Stomach (tissue), 9 donors: Measurements from ENCODE around the gene PLEKHA5. TPM values are rescaled to one million over a fixed set of nuclear protein-coding genes. Genes with fewer than 3 reads are reported as not detected.

ENCODE experiments used
- DNase-seq, 2 donors: peaks; one replicate each; pipeline versions ENCODE4 v3.0.0 to v3.0.0-alpha.2; 2013 to 2019
- H3K27ac ChIP-seq, 5 donors: fragments of 200-600 bp in 4 of 5; sonication (generic) in 4 of 5; one replicate each; pipeline ENCODE4 v1.5.1; 2013 to 2019; ENCODE audit warnings: mild to moderate bottlenecking in 1 of 5, moderate library complexity in 1 of 5
- H3K27me3 ChIP-seq, 3 donors: fragments of 200-600 bp; sonication (generic); one replicate each; pipeline ENCODE4 v1.5.1; 2017 to 2019; ENCODE audit warnings: mixed run types in 1 of 3
- H3K36me3 ChIP-seq, 4 donors: fragments of 200-600 bp; sonication (generic); 1 replicate in 3 of 4; 2 replicates in 1 of 4; pipeline ENCODE4 v1.5.1; 2016 to 2019
- H3K4me1 ChIP-seq, 4 donors: fragments of 200-600 bp; sonication (generic); one replicate each; pipeline ENCODE4 v1.5.1; 2016 to 2019
- H3K4me3 ChIP-seq, 4 donors: fragments of 200-600 bp; sonication (generic) in 3 of 4; one replicate each; pipeline ENCODE4 v1.5.1; 2016 to 2019; ENCODE audit warnings: mild to moderate bottlenecking in 1 of 4
- H3K9me3 ChIP-seq, 4 donors: fragments of 200-600 bp; sonication (generic); one replicate each; pipeline ENCODE4 v1.5.1; 2016 to 2019
- EP300 ChIP-seq: sonication (generic); formaldehyde crosslinking; IDR thresholded peaks from one replicate; pipeline ENCODE4 v1.6.1; 2017; ENCODE audit warnings: antibody characterized with exemption
- POLR2A ChIP-seq, 4 donors: fragments of 450-650 bp; IDR thresholded peaks; one replicate each; pipeline ENCODE4 v1.6.1; 2016; ENCODE audit warnings: antibody characterized with exemption in 4 of 4, control low read depth in 2 of 4, mild to moderate bottlenecking in 1 of 4, moderate library complexity in 1 of 4
- POLR2AphosphoS5 ChIP-seq, 3 donors: sonication (generic); formaldehyde crosslinking; IDR thresholded peaks; one replicate each; pipeline ENCODE4 v1.6.1; 2016; ENCODE audit warnings: antibody characterized with exemption in 3 of 3
- WGBS, 5 donors: extraction: QIAGEN DNeasy Blood & Tissue Kit in 3 of 5; methylation state at CpG; one replicate each; pipeline versions ENCODE4 v1.1.5 to v1.1.7; 2013 to 2018; 5-methylcytosine and 5-hydroxymethylcytosine counted together
- intact Hi-C: fragments of 100-400 bp; cut with DNase I; formaldehyde crosslinking; loops from one replicate; pipeline ENCODE4 v1.15.1; 2023; ENCODE audit warnings: low total_unique reads
- polyA plus RNA-seq, 3 donors: library from polyadenylated mRNA; stranded (reverse); fragments of 200-250 nt; gene quantifications; one replicate each; pipeline ENCODE4 v1.2.3, GENCODE V29; 2013
- total RNA-seq, 5 donors: library from RNA; depleted of rRNA; stranded (reverse); fragments of >200 nt; gene quantifications; one replicate each; pipeline versions ENCODE4 v1.1.0 to v1.2.3, GENCODE V29; 2014 to 2016
- TF ChIP-seq, protein P1 (sequence below), 7 experiments: fragments of 450-650 bp in 4 of 7; fragments of 200-600 bp in 3 of 7; sonication (generic) in 3 of 7; IDR thresholded peaks; one replicate each; pipeline ENCODE4 v1.5.1; 2016 to 2019; ENCODE audit warnings: antibody characterized with exemption in 7 of 7, control low read depth in 2 of 7, mild to moderate bottlenecking in 1 of 7
- donor health status: healthy with polysubstance abuse.
- donor health status: Bipolar disorder and iron deficiency.
- donor health status: healthy.

Gene PLEKHA5
- total and polyA plus RNA-seq, 8 donors, result 13.8 to 156 (median 36.6) TPM

DNA sequence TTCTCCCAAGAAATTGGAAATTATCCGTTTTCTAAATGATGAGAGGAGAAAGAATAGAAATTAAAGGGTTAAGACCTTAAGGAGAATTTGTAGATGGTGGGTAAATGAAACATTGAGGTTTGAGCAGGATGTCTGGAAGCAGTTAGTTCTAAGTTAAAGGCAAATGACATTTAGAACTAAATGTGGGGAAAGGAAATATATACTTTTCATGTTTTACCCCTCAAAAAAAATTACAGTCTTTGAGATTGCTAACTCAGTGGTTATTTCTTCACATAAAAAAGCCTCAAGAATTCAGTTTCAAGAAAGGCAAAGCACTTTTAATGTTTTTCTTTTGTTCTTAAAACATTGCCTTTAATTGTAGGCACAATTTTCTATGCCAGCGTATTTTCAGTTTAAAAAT is 114.0 kb downstream of the PLEKHA5 start:
- intact Hi-C loops, result no loop called here
- no peaks in the 10 kb centered on the region for H3K9me3 ChIP-seq
- H3K27me3 ChIP-seq, result no peaks in the 10 kb centered on the region
- no peak for DNase-seq
- TF ChIP-seq, protein P1, sequence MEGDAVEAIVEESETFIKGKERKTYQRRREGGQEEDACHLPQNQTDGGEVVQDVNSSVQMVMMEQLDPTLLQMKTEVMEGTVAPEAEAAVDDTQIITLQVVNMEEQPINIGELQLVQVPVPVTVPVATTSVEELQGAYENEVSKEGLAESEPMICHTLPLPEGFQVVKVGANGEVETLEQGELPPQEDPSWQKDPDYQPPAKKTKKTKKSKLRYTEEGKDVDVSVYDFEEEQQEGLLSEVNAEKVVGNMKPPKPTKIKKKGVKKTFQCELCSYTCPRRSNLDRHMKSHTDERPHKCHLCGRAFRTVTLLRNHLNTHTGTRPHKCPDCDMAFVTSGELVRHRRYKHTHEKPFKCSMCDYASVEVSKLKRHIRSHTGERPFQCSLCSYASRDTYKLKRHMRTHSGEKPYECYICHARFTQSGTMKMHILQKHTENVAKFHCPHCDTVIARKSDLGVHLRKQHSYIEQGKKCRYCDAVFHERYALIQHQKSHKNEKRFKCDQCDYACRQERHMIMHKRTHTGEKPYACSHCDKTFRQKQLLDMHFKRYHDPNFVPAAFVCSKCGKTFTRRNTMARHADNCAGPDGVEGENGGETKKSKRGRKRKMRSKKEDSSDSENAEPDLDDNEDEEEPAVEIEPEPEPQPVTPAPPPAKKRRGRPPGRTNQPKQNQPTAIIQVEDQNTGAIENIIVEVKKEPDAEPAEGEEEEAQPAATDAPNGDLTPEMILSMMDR (IDR thresholded peaks at IDR 0.05), result no peak
- TF ChIP-seq POLR2AphosphoS5 (IDR thresholded peaks at IDR 0.05), result no peak
- TF ChIP-seq EP300, result no peak
- no peak for TF ChIP-seq POLR2A (IDR thresholded peaks at IDR 0.05)
- no peak overlapping the region for H3K27ac ChIP-seq
- no peaks in the 10 kb centered on the region for H3K36me3 ChIP-seq
- no peak overlapping the region for H3K4me3 ChIP-seq
- peaks cover 0 to 50% (median 17%) of the 10 kb centered on the region in 4 donors for H3K4me1 ChIP-seq
- WGBS, 5 donors, result 73 to 92% (median 86%) methylated on average over 2 of the region's 2 CpGs

DNA sequence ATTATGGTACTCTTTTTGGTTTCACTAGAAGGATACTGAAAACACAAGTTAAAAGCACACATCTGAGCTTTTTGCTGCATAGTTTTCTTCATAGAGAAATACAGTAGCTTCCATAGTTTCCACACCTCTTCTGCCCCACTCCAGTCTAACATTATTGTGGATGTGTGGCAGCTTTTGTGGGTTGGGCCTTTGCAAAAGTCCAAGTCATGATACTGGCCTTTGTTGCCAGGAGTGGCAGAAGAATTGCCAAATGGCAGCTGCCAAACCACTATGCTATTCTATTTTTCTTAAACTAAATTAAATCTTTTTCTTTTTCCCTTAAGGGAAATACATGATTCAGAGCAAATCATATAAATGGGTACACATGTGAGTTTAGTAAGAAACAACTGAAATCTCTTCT is 114.8 kb downstream of the PLEKHA5 start:
- H3K36me3 ChIP-seq, result no peaks in the 10 kb centered on the region
- H3K9me3 ChIP-seq, result no peaks in the 10 kb centered on the region
- no peaks in the 10 kb centered on the region for H3K27me3 ChIP-seq
- DNase-seq, result no peak
- H3K4me3 ChIP-seq, result no peak overlapping the region
- TF ChIP-seq EP300 (no peak), POLR2AphosphoS5 (IDR thresholded peaks at IDR 0.05) (no peak), POLR2A (IDR thresholded peaks at IDR 0.05) (no peak)
- TF ChIP-seq, protein P1 (IDR thresholded peaks at IDR 0.05), result no peak
- H3K4me1 ChIP-seq, result peaks cover 0 to 42% (median 15%) of the 10 kb centered on the region in 4 donors
- no peak overlapping the region for H3K27ac ChIP-seq
- intact Hi-C loops, result no loop called here

DNA sequence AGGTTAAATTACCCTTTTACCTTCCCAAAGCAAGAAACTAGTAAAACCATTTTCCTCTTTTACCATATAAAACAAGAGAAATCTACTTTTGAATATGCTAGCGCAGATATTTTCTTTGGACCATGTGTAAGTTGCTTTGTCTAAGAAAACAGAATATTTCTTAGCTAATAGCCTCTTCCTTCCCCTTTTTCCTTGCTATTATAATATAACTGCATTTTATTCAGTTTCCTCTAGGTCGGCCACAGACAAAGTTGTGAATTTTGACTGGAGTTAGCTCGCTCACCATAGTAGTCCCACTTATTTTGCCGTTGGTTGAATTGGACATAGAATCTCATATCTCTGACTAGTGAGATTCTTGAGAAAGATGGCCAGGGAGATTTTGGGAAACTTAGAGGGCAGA is 115.6 kb downstream of the PLEKHA5 start:
- peaks cover 0 to 36% (median 15%) of the 10 kb centered on the region in 4 donors for H3K4me1 ChIP-seq
- DNase-seq, result no peak
- no peak overlapping the region for H3K27ac ChIP-seq
- no peaks in the 10 kb centered on the region for H3K9me3 ChIP-seq
- TF ChIP-seq EP300, result no peak
- TF ChIP-seq, protein P1 (IDR thresholded peaks at IDR 0.05), result no peak
- no peak for TF ChIP-seq POLR2A (IDR thresholded peaks at IDR 0.05)
- no peak for TF ChIP-seq POLR2AphosphoS5 (IDR thresholded peaks at IDR 0.05)
- H3K36me3 ChIP-seq, result no peaks in the 10 kb centered on the region
- intact Hi-C loops, result no loop called here
- WGBS, 5 donors, result 82 to 89% (median 88%) methylated on average over 4 of the region's 4 CpGs
- no peaks in the 10 kb centered on the region for H3K27me3 ChIP-seq
- H3K4me3 ChIP-seq, result no peak overlapping the region

DNA sequence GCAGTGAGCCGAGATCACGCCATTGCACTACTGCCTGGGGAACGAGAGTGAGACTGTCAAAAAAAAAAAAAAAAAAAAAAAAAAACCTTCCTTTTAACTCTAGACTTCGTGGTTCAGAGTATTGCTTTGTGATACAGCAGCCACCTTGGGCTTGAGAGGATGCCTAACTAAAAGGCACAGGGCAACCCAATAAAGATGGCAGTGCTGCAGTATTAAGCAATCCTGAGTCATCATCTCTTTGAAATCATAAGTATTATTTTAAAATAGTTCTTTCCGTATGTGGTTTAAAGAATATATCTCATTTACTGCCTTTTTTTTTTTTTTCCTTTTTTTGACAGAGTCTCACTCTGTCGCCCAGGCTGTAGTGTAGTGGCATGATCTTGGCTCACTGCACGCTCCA is 116.1 kb downstream of the PLEKHA5 start:
- TF ChIP-seq POLR2AphosphoS5 (IDR thresholded peaks at IDR 0.05) (no peak), EP300 (no peak), POLR2A (IDR thresholded peaks at IDR 0.05) (no peak)
- TF ChIP-seq, protein P1 (IDR thresholded peaks at IDR 0.05), result no peak
- DNase-seq, result no peak
- intact Hi-C loops, result no loop called here
- Histone ChIP-seq H3K27me3 (no peaks in the 10 kb centered on the region), H3K36me3 (no peaks in the 10 kb centered on the region), H3K27ac (no peak overlapping the region), H3K9me3 (no peaks in the 10 kb centered on the region), H3K4me1 (peaks cover 0 to 34% (median 12%) of the 10 kb centered on the region in 4 donors), H3K4me3 (no peak overlapping the region)
- 81 to 92% (median 91%) methylated on average over 7 of the region's 7 CpGs for WGBS, 5 donors
